Activated T-helper 1 cell treated with Interleukin-2 at 50 U/mL for 16 hours (primary cell): Measurements from ENCODE around the gene ABHD2.
"Not testable (repeated sequence)": the region's sequence is repeated elsewhere in the genome, so short reads cannot be mapped to it uniquely, and the experiment has no call there.

ENCODE experiments used
- DNase-seq: peaks from one replicate; pipeline ENCODE4 v3.0.0-alpha.2; 2020; ENCODE audit warnings: low read depth

ABHD2 gene

GRCh38 chr15:89075101-89075640 is 13.1 kb upstream of the ABHD2 start:
- no peak for DNase-seq

GRCh38 chr15:89075846-89076245 is 12.4 kb upstream of the ABHD2 start:
- DNase-seq = no peak

DNA sequence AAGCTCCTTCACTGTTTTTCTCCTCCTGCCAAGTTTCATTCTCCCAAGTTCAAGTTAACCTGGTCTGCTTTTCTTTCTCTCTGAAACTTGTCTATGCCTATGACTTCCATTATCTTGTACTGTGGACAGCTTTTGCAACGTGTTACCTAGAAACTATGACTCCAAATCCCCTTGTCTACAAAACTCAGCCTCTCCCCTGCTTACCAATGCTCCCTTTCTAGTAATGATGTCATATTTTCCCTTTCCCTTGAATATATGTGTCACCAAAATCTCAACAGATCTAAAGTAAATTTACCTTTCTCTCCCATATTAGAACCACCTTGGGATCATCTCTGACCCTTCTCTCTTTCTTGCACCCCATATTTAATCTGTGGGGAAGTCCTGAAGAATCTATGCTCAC is 10.5 kb upstream of the ABHD2 start:
- DNase-seq = no peak

- no peak for DNase-seq
These were observed 9.1 kb upstream of the ABHD2 start for GRCh38 chr15:89078851-89079810.

DNA sequence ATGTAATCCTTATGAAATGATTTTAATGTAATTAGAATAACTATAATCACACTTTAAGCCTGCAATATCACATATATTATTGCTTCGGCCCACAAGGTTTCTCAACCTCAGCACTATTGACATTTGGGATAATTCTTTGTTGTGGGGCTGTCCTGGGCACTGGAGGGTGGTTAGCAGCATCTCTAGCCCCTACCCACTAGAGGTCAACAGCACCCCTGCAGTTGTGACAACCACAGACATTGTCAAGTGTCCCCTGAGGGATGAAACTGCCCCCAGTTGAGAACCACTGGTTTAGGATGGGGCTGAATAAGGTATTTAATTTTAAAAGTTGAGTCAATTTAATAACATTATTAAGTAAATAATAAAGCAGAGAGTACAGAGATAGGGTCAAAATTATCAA is 6.4 kb upstream of the ABHD2 start:
- DNase-seq = no peak

DNA sequence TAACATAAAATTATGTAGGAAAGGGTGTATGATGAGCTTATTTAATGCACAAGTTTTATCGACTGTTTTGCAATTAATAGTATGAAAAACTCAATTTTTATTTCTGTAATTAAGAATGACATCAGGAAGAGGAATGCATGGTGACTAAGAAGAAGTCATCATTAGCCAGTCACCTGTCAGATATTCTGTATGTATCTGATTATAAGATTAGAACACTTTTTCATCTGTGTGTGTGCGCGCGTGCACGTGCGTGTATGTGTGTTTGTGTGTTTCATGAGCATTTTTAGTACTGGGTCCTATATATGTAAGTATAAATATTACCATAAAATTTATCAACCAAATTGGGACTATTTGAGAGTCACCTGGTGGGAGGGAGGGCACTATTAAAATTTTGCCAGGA is 5.0 kb upstream of the ABHD2 start:
- no peak for DNase-seq

- DNase-seq = no peak
These were observed 2.8 kb upstream of the ABHD2 start for GRCh38 chr15:89085289-89085926.

DNA sequence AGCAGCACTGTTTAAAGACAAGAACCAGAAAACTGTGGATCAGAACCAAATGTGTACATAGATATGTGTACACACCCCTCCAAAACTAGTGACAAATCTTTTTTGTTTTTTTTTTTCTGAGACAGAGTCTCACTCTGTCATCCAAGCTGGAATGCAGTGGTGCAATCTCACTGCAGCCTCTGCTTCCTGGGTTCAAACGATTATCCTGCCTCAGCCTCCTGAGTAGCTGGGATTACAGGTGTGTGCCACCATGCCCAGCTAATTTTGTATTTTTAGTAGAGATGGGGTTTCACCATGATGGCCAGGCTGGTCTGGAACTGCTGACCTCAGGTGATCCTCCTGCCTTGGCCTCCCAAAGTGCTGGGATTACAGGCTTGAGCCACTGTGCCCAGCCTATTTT is 2.3 kb upstream of the ABHD2 start:
- not testable (repeated sequence) for DNase-seq

- DNase-seq = not testable (repeated sequence)
These were observed 1.9 kb upstream of the ABHD2 start for GRCh38 chr15:89086390-89086789.

DNA sequence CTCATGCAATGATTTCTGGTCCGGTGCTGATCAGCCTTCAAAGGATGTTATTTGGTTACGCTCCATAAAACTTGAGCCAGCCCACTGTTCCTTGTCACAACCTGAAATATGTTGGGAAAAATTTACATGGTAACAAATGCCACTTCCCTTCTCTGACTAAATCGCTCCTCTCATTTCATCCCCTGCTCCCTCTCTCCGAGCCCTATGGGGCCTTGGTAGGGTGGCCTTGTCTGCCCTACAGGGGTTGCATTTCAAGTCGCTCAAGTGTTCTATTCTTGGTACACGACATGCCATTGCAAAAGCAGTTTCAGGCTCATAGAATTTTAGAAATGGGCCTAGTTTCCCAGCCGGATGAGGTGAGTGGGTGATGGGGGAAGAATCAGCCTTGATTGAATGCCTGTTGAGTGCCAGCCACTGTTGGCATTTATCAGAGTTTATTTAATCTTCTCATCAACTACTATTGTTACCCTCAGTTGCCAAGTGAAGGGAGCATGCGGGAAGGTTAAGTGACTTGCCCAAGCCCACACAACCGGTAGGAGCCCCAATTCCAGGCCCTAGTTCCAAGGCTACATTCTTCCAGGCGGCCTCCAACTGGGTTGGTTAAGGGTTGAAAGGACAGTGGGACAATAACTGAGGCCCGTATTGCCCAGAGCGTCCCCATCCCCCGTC is 961 bp upstream of the ABHD2 start:
- DNase-seq = no peak

DNA sequence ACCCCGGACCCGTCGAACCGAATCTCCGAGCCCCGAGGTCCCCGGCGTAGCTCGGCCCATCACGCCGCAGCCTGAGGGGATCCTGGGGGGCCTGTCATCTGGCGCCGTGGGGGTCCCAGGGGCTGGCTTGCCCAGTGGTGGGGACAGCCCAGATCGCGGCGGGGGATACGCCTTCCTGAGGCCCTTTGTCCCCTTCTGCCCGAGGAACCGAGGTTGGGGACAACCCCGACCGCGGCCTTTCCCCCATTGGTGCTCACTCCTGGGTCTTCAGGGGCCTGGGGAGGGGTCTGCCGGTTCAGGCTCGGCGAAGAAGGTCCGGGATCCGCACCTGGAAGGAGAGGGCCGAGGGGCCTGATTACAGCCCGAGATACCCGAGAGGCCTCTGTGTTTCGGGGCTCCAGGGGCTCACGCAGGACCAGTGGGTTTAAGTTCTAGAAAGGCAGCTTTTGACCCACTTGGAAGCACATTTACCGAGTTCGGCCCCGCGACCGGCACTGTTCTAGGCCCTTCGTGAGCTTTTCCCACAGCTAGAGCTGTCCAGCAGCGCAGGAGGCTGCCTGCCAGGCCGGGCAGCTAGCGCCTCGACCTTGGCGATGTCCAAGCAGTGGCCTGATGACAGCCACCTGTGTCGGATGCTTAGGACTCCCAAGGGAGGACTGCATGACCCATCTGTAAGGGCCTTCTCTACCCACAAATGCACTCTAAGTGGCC is 504 bp downstream of the ABHD2 start:
- no peak for DNase-seq

DNA sequence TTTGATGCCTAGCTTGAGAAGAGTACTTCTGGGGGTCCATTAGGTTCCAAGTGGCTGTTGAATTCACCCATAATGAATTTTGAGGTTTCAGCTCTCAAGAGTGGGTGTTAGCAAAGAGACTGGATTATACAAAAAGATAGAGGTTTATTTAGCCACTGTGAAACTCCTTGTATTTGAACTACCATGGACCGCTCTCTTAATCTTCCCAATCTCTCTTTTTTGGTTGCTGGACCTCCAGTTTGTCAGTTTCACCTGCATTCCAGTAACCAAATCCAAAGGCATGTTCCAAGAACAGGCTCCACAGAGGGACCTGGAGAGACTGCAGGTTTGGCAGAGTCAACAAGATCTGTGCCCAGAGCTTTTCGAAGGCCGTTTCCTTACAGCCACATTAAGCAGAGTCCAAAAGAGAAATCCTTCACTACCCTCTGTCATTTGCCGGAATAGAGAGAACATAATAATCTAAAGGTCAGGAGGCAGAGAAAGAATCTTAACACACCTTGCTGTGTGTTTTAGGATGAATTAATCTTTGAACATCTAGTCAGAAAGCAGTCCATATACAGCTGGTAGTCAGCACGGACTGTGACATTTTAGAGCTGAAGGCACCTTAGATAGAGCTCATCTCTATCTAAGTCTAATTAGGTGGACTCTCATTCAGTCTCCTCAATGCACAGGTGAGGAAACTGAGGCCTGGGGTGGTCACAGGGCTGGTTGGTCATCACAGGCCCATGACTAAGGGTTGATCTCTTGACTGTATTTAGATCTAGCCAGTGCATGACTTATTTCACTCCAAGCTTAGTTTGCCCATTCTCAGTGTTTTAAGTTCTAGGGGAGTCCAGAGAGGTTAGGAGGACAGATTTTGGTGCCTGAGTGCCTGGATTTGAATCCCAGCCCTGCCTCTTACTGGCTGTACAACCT is 1.3 kb downstream of the ABHD2 start:
- no peak for DNase-seq

DNA sequence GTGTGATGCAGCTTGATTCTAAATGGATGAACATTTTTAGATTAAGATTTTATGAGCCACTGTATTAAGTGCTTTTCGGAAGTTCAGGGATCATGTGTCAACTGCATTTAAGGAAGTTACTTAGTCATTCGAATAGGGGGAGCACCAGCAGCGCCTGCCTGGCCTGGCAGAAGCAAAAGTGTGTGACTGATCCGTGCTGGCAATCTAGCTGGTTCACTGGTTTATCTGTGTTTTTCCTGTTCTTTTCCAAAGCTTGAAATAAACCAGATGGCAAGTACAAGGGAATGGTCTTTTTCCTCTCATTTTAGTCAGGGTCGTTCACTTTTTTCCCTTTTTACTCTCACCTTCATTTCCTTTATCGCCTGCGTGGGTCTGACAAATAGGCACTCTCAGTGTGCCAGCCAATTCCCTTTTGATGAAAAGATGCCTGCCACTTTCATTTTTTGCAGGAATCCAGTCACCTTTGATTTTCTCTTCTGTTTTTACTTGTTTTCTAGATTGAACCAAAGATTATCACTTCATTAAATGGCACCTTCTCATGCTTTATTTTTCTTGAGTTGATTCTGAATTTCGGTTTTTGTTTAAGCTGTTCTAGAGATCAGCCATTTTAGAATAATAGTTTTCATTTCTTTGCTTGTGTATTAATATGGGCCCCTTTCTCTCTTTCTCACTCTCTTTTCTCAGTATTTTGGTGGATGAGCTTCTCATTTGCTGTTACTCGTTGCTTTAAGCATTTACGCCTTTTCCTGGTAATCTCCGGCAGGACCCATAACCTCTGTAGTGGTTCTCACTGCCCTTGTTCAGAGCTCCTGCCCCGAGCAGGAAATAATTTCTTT is 2.8 kb downstream of the ABHD2 start:
- DNase-seq = peak; percentile 29

- no peak for DNase-seq
These were observed 3.5 kb downstream of the ABHD2 start for GRCh38 chr15:89091627-89092220.

DNA sequence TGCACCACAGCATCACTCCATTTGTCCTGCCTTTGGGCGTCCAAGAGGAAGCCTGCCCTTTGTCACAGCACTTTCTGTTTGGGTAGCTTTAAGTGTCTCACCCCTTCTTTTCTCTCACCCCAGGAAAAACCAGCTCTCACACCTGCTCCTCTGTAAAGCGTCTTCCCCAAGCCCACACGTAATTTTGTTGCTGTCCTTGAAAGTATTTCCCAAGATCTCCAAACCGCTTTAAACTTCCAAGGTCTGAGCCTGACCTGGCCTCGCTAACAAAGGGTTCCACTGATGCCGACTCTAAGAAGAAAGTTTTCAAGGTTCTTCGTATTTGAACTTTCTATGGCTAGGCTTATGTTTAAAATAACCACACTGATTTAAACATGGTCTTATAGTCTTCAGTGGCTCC is 5.3 kb downstream of the ABHD2 start:
- no peak for DNase-seq

GRCh38 chr15:89095073-89095472 is 6.8 kb downstream of the ABHD2 start:
- no peak for DNase-seq

DNA sequence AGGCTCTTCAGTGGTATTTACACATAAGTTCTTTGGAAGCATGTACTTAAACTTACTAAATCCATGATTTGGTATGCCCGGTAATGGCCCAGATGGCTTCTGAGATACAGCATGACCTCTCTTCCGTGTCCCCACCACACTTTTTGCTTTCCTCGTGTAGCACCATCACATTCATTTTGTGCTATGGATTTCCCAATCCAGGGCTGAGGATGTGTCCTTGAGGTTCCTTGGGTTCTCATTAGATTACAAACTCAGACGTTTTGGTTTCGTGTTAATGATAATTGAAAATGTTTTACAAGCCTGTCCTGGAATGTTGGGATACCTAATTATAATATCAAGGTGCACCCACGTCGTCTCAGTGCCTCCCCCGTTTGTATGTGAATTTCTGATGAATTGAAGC is 7.3 kb downstream of the ABHD2 start:
- DNase-seq = no peak

DNA sequence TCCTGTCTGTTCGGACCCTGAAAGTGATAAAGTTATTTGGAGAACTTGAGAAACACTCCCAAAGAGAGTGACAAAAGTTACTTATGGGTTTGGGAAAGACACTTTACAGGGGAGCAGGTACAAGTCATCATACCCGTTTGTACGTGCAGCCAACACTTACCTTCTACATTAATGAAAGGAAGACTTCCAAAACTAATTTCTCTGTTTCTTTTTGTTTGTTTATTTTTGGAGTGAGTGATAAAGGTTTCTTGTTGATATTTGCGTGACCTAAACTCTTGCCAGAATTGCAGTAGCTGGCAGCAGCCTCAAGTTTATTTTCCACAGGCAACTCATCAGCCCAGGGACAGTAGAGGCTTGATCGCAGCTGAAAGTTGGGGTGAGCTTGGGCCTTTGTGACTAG is 8.4 kb downstream of the ABHD2 start:
- no peak for DNase-seq

DNA sequence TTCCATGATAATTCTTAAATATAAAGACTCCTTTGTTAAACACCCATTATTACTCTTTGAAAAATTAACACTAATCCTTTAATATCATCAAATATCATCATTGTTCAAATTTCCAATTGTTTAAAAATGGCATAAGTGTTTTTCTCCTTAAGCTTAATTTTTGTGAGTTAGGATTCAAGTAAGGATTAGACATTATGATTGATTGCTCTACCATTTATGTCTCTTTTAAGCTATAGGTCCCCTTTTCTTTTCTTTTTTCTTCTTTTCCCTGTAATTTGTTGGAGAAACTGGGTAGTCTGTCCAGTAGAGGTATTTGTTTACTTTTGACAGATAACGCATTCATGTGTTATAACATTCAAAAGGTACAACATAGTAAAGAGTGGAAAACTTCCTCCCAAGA is 9.1 kb downstream of the ABHD2 start:
- no peak for DNase-seq

DNA sequence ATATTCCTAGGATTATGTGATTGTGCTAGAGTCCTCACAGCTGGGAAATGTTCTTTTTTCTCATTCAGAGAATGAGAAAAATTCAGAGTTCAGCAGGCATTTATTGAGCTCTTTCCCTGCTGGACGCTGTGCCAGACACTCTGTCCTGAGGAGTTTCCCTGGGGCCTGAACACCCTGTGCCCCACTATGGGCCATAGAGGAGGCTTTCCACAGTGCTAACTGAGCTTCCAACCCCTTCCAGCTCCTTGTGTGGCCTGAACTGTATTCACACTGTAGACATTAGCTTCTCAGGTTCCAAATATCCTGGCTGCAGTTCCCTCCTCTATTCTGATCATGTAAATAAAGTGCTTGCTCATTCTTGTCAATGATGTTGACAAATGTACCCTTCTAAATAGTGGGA is 10.0 kb downstream of the ABHD2 start:
- DNase-seq = no peak
